ENCODE data around the gene ANKRD63. TPM values are rescaled to one million over a fixed set of nuclear protein-coding genes. Genes with fewer than 3 reads are reported as not detected.

The ANKRD63 gene
- total RNA-seq, 1 experiment from 2014 or later: not detected

DNA sequence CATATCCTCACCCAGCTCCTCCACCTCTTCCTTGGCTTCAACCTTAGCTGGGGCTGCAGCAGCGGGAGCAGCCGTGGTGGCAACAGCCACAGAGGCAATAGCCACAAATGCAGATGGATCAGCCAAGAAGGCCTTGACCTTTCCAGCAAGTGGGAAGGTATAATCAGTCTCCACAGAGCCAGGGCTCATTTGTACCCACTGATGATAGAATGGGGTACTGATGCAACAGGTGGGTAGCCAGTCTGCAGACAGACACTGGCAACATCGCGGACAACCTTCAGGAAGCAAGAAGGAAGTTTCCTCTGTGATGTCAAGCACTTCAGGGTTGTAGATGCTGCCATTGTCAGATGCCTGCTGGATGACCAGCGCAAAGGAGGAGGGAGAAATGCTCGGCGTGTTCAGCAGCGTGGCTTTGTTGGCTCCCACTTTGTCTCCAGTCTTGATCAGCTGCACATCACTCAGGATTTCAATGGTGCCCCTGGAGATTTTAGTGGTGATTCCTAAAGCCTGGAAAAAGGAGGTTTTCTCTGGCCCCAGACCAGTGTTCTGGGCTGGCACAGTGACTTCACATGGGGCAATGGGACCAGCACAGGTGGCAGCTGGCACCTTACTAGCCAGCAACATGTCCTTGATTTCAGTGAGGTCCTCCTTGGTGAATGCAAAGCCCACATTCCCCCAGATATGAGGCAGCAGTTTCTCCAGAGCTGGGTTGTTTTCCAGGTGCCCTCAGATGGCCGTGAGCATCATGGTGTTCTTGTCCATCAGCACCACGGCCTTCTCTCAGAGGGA lies 29.7 kb upstream of the ANKRD63 start:
- no TSS peak for BruUV-seq (replicated peaks)
- CTCF ChIA-PET: interaction anchor here (0.7 to 5.8 kb wide), 3 partner anchors 10 to 45 kb away, joined by 3 to 25 read pairs (median 3); no protein-coding TSS in a partner anchor
- no peak overlapping the region for H3K4me3 Mint-ChIP-seq (ENCODE audit: low read depth, unreplicated experiment)
- H3K36me3 Mint-ChIP-seq (ENCODE audit: insufficient read depth, unreplicated experiment): peaks cover 6% of the 10 kb centered on the region
- no peaks in the 10 kb centered on the region for H3K27me3 Mint-ChIP-seq (ENCODE audit: unreplicated experiment)
- TF ChIP-seq CTCF (IDR thresholded peaks at IDR 0.05; ENCODE audit: unreplicated experiment): no peak
- H3K9me3 Mint-ChIP-seq (ENCODE audit: low read depth, unreplicated experiment): no peaks in the 10 kb centered on the region
- no peak overlapping the region for H3K27ac Mint-ChIP-seq (ENCODE audit: unreplicated experiment)
- H3K4me1 Mint-ChIP-seq (ENCODE audit: low read depth, unreplicated experiment): peaks cover 9% of the 10 kb centered on the region
- intact Hi-C loops (cut with micrococcal nuclease; ENCODE audit: unreplicated experiment): no loop called here
- DNase-seq: no peak

GRCh38 chr15:40310993-40311392 lies 28.1 kb upstream of the ANKRD63 start:
- no peak for DNase-seq
- H3K27ac Mint-ChIP-seq (ENCODE audit: unreplicated experiment): no peak overlapping the region
- no peak for TF ChIP-seq CTCF (IDR thresholded peaks at IDR 0.05; ENCODE audit: unreplicated experiment)
- no peak overlapping the region for H3K4me3 Mint-ChIP-seq (ENCODE audit: low read depth, unreplicated experiment)
- peaks cover 6% of the 10 kb centered on the region for H3K36me3 Mint-ChIP-seq (ENCODE audit: insufficient read depth, unreplicated experiment)
- peaks cover 17% of the 10 kb centered on the region for H3K4me1 Mint-ChIP-seq (ENCODE audit: low read depth, unreplicated experiment)
- intact Hi-C loops (cut with micrococcal nuclease; ENCODE audit: unreplicated experiment): loop anchor here (1.0 kb wide), 1 partner anchor 32 kb away; no protein-coding TSS in a partner anchor
- CTCF ChIA-PET: interaction anchor here (0.7 to 5.8 kb wide), 2 partner anchors 22 to 563 kb away, joined by 6 to 25 read pairs; no protein-coding TSS in a partner anchor
- no peaks in the 10 kb centered on the region for H3K27me3 Mint-ChIP-seq (ENCODE audit: unreplicated experiment)
- no peaks in the 10 kb centered on the region for H3K9me3 Mint-ChIP-seq (ENCODE audit: low read depth, unreplicated experiment)
- no TSS peak for BruUV-seq (replicated peaks)

GRCh38 chr15:40310001-40310959 lies 27.4 kb upstream of the ANKRD63 start:
- Mint-ChIP-seq H3K9me3 (ENCODE audit: low read depth, unreplicated experiment) (no peaks in the 10 kb centered on the region), H3K4me3 (ENCODE audit: low read depth, unreplicated experiment) (no peak overlapping the region), H3K27ac (ENCODE audit: unreplicated experiment) (no peak overlapping the region), H3K4me1 (ENCODE audit: low read depth, unreplicated experiment) (peaks cover 17% of the 10 kb centered on the region), H3K36me3 (ENCODE audit: insufficient read depth, unreplicated experiment) (peaks cover 6% of the 10 kb centered on the region), H3K27me3 (ENCODE audit: unreplicated experiment) (no peaks in the 10 kb centered on the region)
- no TSS peak for BruUV-seq (replicated peaks)
- intact Hi-C loops (cut with micrococcal nuclease; ENCODE audit: unreplicated experiment): loop anchor here (1.0 kb wide), 1 partner anchor 31 kb away; no protein-coding TSS in a partner anchor
- CTCF ChIA-PET: interaction anchor here (0.6 to 5.8 kb wide), 3 partner anchors 21 to 31 kb away, joined by 3 to 25 read pairs (median 17); partner anchors contain the start of gene ANKRD63
- DNase-seq: peak; percentile 70
- TF ChIP-seq CTCF (IDR thresholded peaks at IDR 0.05; ENCODE audit: unreplicated experiment): peak; percentile 37

GRCh38 chr15:40309344-40309862 lies 26.5 kb upstream of the ANKRD63 start:
- H3K4me1 Mint-ChIP-seq (ENCODE audit: low read depth, unreplicated experiment): peaks cover 17% of the 10 kb centered on the region
- TF ChIP-seq CTCF (IDR thresholded peaks at IDR 0.05; ENCODE audit: unreplicated experiment): no peak
- intact Hi-C loops (cut with micrococcal nuclease; ENCODE audit: unreplicated experiment): no loop called here
- no peak for DNase-seq
- H3K27ac Mint-ChIP-seq (ENCODE audit: unreplicated experiment): peak overlapping the region; percentile 71
- H3K27me3 Mint-ChIP-seq (ENCODE audit: unreplicated experiment): no peaks in the 10 kb centered on the region
- H3K36me3 Mint-ChIP-seq (ENCODE audit: insufficient read depth, unreplicated experiment): peaks cover 6% of the 10 kb centered on the region
- no TSS peak for BruUV-seq (replicated peaks)
- CTCF ChIA-PET: interaction anchor here (0.6 to 5.8 kb wide), 5 partner anchors 14 to 131 kb away, joined by 3 to 25 read pairs (median 5); partner anchors contain the start of genes ANKRD63, BAHD1 and INAFM2
- no peaks in the 10 kb centered on the region for H3K9me3 Mint-ChIP-seq (ENCODE audit: low read depth, unreplicated experiment)
- peak overlapping the region; percentile 63 for H3K4me3 Mint-ChIP-seq (ENCODE audit: low read depth, unreplicated experiment)

Measured in Calu3 (cell line).